ENCODE measurements around the gene TBC1D22A.

Gene TBC1D22A

DNA sequence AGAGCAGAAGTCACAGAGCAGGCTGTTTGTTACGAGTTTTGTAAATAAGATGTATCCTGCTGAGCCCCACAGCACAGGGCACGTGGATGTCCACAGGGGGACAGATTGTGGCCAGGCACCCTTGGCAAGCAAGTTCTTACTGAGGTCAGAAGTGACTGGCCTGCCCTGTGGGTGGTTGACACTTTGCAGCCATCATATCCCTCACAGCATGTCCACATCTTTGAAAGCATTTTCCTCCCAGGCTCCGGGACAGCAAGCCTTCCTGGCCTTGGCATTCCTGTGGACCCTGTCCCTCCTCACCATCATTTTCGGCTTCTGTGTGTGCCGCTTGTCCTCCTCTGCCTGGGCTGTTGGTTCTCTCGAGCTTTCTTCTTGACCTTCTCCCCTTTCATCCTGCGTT, 189.5 kb downstream of the TBC1D22A start:
- no peak overlapping the region for H3K27ac Mint-ChIP-seq
- H3K36me3 Mint-ChIP-seq (ENCODE audit: low read depth) = peaks cover 20% of the 10 kb centered on the region
- no peak overlapping the region for H3K4me3 Mint-ChIP-seq
- peaks cover 9% of the 10 kb centered on the region for H3K4me1 Mint-ChIP-seq
- TF ChIP-seq, protein P1, sequence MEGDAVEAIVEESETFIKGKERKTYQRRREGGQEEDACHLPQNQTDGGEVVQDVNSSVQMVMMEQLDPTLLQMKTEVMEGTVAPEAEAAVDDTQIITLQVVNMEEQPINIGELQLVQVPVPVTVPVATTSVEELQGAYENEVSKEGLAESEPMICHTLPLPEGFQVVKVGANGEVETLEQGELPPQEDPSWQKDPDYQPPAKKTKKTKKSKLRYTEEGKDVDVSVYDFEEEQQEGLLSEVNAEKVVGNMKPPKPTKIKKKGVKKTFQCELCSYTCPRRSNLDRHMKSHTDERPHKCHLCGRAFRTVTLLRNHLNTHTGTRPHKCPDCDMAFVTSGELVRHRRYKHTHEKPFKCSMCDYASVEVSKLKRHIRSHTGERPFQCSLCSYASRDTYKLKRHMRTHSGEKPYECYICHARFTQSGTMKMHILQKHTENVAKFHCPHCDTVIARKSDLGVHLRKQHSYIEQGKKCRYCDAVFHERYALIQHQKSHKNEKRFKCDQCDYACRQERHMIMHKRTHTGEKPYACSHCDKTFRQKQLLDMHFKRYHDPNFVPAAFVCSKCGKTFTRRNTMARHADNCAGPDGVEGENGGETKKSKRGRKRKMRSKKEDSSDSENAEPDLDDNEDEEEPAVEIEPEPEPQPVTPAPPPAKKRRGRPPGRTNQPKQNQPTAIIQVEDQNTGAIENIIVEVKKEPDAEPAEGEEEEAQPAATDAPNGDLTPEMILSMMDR (IDR thresholded peaks at IDR 0.05; ENCODE audit: unreplicated experiment in 3 of 3) = no peak
- no peaks in the 10 kb centered on the region for H3K9me3 Mint-ChIP-seq
- H3K27me3 Mint-ChIP-seq (ENCODE audit: low read depth) = no peaks in the 10 kb centered on the region

DNA sequence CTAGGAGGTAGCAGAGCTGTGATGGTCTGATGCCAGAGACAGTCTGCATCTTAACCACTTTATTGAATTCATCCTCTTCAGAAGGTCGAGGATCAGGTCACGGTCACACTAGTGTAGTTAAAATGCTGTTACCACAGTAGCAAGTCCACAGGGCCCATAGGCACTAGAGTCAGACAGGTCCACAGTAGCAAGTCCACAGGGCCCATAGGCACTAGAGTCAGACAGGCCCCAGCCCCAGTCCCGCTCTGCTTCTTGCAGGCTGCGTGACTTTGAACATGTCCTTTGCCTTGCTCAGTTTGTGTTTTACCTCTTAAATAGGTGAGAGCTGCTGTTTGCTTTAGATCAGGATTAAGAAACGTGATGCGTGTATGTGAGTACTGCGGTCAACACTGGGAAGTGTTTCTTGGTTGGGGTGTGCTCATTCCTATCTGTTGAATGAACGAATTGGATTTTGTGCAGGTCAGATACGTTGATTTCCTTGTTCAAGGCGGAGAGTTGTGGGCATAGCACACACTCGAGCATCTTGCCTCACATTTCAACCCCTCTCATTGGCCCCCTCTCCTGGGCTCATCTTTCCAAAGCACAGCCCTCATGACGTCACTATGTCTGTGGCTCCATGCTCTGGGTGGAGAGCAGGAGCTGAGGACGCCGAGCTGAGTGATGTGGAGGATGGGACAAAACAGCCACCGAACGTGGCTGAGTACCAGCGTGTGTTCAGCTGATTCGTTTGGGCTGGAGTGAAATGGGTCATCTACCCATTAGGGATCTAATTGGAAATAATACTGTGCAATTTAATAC, 191.7 kb downstream of the TBC1D22A start:
- no peak overlapping the region for H3K4me3 Mint-ChIP-seq
- H3K27ac Mint-ChIP-seq = no peak overlapping the region
- H3K27me3 Mint-ChIP-seq (ENCODE audit: low read depth) = no peaks in the 10 kb centered on the region
- TF ChIP-seq, protein P1 (IDR thresholded peaks at IDR 0.05; ENCODE audit: unreplicated experiment in 3 of 3) = no peak
- H3K9me3 Mint-ChIP-seq = no peaks in the 10 kb centered on the region
- H3K4me1 Mint-ChIP-seq = no peaks in the 10 kb centered on the region
- H3K36me3 Mint-ChIP-seq (ENCODE audit: low read depth) = peaks cover 11% of the 10 kb centered on the region

DNA sequence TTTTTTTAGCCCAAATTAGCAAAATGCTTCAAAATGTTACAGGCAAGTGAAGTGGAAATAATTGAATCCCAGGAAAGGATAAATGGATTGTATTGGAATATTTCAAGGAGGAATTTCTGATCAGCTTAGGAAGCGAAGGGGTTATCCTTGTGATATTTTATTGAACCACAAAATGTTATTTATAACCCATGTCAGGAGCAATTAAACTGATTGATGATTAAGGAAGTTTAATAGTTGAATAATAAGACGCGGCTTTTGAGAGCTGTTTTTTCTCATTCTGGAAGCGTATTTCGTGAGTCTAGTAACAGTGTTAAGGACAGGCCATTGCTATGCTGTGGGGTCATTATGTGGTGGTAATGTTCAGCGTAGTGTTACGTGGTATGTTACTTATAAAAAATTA, 192.3 kb downstream of the TBC1D22A start:
- H3K4me1 Mint-ChIP-seq = no peaks in the 10 kb centered on the region
- TF ChIP-seq, protein P1 (IDR thresholded peaks at IDR 0.05; ENCODE audit: unreplicated experiment in 3 of 3) = no peak
- H3K27me3 Mint-ChIP-seq (ENCODE audit: low read depth) = no peaks in the 10 kb centered on the region
- no peak overlapping the region for H3K4me3 Mint-ChIP-seq
- H3K27ac Mint-ChIP-seq = no peak overlapping the region
- H3K36me3 Mint-ChIP-seq (ENCODE audit: low read depth) = peaks cover 7% of the 10 kb centered on the region
- H3K9me3 Mint-ChIP-seq = no peaks in the 10 kb centered on the region

DNA sequence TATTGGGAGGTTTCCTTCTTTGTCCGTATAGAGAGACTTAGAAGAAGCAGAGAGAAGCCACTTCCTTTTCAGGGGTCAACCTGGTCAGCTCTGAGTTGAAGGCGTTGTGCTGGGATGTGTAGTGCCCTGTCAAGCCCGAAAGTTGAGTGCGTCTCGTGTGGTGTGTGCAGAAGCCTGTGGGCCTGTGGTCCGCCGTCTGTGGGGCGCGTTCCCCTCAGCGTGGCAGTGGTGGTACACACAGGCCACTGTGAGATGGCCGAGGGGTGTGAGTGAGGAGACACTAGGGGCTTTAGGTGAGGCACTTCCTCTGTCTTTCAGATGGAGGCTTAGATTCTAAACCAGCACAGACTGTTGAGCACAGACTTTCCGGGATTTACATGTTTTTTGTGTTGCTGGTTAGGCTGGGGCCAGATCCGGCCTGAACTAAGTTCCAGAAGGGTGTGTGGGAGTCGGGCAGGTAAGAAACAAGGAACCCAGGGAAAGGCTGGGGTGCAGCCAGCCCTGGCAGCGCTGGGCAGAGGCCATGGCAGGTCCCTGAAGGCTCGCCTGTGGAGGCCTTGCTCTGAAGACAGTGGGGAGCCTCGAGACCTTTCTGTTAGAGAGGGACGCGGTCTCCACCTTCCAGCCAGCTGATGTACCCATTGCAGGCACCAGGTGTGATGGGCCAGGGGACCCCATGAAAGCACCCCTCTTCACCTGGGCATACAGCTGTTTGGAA, 194.2 kb downstream of the TBC1D22A start:
- Mint-ChIP-seq H3K4me3 (no peak overlapping the region), H3K27ac (no peak overlapping the region), H3K9me3 (no peaks in the 10 kb centered on the region), H3K27me3 (ENCODE audit: low read depth) (no peaks in the 10 kb centered on the region), H3K4me1 (peaks cover 3% of the 10 kb centered on the region), H3K36me3 (ENCODE audit: low read depth) (peaks cover 3% of the 10 kb centered on the region)
- TF ChIP-seq, protein P1 (IDR thresholded peaks at IDR 0.05; ENCODE audit: unreplicated experiment in 3 of 3) = no peak

DNA sequence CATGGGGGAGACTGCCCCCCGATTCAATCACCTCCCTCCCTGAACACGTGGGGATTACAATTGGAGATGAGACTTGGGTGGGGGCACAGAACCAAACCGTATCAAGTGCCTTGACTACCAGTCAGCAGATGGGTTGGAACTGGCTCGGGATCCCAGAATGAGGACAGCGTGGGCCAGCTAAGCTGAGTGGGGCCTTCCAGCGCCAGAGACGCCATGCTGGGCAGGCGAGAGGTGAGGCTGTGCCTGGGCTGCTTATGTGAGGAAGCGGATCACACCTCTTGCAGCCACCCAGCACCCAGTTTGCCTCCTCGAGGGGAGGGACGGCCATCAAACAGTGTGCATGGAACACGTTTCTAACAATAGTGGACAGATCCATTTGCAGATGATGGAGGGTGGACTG, 195.1 kb downstream of the TBC1D22A start:
- Mint-ChIP-seq H3K4me3 (no peak overlapping the region), H3K36me3 (ENCODE audit: low read depth) (peaks cover 3% of the 10 kb centered on the region), H3K27ac (no peak overlapping the region), H3K4me1 (peaks cover 12% of the 10 kb centered on the region), H3K9me3 (no peaks in the 10 kb centered on the region), H3K27me3 (ENCODE audit: low read depth) (no peaks in the 10 kb centered on the region)
- TF ChIP-seq, protein P1 (IDR thresholded peaks at IDR 0.05; ENCODE audit: unreplicated experiment in 3 of 3) = no peak
